C1 segment of cervical spinal cord (tissue), 14 donors: ENCODE data around the gene PERCC1.

Experiments used
- DNase-seq, 14 donors: peaks; one replicate each; lab custom pipeline; 2025; lab: John Stamatoyannopoulos, UW

The PERCC1 gene

GRCh38 chr16:1450218-1450617 is 19.3 kb downstream of the PERCC1 start:
- no peak for DNase-seq

DNA sequence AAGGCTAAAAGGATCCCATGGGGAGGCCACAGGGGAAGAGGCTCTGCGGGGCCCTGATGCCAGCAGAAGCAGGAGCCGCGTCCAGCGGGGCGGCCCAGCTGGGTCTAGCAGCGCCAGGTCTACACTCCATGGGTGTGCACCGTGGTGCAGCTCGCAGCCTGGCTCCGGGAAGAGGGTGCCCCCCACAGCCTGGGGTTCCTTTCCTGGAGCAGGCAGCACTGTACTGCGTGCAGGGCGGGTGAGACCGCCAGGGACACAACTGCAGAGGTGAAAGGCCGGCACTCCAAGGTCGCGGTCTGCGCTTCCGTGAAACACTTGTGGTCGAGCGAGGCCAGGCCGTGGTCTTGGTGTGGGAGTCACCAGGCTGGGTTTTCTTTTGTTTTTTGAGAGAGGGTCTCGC is 20.0 kb downstream of the PERCC1 start:
- no peak for DNase-seq

DNA sequence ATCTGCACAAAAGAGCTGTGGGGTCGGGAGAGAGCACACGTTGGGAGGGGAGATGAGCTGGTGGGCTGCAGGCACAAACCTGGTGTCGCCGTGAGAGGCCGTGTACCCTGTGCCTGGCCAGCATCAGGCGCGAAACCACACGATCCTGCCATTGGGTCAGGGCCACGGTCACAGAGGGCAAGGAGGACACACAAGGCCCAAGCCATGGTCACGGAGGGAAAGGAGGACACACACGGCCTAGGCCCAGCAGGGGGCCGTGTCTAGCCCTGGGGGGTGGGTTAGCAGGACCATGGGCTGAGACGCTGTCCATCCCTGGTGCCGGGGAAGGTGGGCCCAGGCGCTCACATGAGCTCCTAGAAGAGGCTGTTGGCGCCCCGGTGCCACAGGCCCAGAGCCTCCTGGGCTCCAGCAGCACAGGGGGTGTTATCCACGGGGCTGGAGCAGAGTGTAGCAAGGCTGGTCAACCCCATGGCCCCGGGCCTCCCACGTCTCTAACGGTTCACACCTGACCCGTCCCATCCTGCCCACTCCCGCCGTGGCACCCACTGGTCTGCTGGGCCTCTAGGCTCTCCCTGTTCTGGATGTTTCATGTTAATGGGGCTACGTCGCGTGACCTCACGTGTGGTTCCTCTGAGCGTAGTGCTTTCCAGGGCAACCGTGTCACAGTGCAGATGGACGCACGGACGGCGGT is 21.0 kb downstream of the PERCC1 start:
- DNase-seq: no peak

DNA sequence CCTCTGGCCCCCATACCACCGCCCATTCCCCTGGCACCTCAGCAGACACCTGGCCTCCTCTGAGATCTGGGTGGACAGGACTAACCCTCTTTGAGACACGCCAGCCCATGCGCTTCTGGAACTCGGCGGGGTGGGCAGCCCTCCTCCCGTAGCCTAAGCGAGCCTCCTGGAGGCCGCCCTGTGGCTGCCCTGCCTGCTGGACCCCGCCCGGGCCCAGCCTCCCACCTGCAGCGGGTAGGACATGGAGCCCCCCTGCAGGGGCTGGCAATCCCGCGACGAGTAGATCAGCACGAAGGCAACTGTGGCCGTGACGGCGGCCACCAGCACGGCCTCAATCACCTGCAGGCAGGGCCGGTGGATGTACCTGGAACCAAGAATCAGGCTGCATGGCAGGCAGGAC is 21.7 kb downstream of the PERCC1 start:
- DNase-seq: no peak

DNA sequence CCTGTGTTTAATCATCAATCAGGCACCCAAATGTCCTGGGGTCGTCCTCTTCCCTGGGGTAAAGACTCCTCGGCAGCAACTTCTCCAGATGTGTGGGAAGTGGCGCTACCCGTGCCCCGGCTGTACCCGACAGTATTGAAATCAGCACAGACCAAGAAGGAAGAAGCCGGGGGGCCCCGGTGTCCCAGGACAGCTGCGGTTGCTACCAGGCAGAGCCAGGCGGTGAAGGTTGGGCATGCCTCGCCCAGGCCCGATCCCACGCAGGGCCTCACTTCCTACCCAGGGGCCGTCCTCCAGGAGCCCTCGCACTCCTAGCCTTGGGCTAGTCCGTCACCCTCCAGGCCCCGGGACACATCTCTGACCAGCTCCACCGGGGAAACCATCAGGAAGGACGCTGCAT is 22.4 kb downstream of the PERCC1 start:
- no peak for DNase-seq

GRCh38 chr16:1454561-1454960 is 23.7 kb downstream of the PERCC1 start:
- no peak for DNase-seq

DNA sequence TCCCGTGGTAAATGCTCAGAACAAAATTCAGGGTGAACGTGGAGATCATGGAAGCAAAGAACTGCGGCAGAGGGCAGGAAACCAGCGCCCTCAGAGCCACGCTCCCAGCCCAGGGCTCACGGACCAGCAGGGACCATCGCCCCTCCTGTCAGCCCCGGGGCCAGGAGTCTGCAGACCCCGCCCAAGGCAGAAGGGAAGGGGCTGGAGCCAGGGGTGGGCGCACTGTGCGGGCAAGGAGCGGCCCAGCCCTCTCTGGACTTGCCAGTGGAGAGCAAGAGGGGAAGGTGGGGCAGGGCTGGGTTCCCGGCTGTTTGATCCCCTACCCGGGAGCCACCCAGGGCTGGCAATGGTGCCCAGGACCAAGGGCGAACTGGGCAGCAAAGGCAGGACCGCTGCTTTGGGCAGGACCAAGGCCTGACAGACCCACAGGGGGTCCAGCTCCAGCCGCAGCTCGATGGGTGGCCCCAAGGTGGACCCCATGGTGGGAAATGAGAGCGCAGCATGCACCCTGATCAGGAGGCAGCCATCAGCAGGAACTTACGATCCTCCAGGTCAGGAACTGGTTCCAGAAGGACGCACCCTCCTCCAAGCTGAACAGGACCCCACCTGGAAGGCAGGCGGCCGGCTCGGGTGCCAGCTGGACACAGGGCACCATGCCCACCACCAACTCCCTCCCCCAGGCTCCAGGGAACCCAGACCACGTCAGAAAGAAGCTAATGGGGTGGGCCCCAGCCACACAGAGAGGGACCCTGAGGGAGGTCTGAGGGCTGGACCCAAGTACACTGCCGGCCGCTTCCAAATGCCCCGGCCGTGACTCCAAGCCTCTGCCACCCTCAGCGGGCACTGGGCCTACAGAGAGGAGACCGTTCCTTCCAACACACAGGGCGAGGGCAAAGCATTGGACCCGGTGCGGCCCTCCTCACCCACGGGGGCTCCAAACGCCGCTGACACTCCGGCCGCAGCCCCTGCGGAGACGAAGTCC is 24.6 kb downstream of the PERCC1 start:
- DNase-seq: no peak

- DNase-seq: no peak
These were observed 26.1 kb downstream of the PERCC1 start for GRCh38 chr16:1456951-1457350.

- DNase-seq: no peak
These were observed 26.8 kb downstream of the PERCC1 start for GRCh38 chr16:1457489-1458245.

DNA sequence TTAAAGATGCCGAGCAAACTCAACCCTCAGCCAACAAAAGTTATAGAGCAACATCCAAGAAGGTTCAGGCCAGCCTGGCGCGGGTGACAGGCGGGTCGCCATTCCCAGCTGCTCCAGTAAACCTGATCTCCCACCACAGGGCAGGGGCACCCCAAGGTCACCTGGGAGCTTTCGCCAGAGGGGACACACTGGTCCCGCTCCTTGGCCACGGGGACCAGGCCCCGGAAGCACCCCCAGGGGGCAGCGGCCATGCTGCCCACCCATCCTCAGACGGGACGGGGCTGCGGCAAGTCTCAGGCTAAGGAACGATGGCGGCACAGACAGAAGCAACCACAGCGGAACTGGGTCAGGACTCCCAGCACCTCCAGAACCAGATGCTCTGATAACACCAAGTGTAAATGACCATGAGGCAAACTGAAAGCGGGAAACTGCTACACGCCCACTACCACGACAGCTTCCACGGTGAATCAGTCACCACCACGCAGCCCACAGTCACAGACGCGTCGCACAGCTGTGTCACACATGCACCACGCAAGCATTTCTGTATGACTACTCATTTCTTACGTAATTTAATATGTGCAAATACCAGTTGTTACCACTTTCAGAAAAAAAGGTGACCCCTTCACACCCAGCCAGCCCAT is 27.6 kb downstream of the PERCC1 start:
- DNase-seq: no peak

- no peak for DNase-seq
These were observed 28.1 kb downstream of the PERCC1 start for GRCh38 chr16:1458977-1459341.

DNA sequence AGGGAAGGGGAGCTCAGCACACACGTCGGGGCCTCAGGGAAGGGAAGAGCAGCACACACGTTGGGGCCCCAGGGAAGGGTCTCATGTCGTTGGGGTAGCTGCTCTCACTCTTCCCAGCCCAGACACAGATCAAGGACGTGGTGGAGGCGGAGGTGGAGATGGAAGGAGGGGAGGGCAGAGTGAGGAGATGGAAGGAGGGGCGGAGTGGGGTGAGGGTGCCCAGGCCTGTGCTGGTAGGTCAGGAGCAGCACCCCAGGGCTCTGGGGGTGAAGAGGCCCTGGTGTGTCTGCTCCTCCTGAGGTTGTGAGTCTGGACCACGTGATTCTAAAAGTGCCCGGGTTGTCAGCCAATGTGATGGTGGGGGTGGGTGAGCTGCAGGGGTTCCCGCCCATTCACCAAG is 29.1 kb downstream of the PERCC1 start:
- DNase-seq: no peak

DNA sequence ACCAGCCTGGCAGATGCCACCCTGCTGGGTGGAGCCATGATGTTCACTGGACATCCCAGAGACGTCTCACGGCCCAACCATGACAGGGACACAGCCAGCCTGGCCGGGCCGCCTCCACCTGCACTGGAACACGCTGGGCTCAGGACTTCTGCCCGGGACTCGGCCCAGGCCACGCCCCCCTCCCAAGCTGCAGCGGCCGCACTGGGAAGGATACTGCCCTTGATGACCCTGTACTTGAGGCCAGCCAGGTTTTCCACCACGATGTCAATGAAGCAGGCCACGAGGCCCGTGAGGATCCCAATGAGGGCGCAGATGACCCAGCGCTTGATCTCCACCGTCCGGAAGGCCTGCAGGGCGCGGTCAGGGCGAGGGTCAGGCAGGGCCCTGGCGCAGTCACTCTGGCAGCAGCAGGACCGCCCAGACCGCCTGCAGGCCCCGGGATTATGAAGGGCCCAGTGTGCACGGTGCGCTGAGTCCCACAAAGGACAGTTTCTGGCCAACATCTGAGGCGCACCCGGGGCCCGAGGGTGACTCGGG is 29.8 kb downstream of the PERCC1 start:
- no peak for DNase-seq

DNA sequence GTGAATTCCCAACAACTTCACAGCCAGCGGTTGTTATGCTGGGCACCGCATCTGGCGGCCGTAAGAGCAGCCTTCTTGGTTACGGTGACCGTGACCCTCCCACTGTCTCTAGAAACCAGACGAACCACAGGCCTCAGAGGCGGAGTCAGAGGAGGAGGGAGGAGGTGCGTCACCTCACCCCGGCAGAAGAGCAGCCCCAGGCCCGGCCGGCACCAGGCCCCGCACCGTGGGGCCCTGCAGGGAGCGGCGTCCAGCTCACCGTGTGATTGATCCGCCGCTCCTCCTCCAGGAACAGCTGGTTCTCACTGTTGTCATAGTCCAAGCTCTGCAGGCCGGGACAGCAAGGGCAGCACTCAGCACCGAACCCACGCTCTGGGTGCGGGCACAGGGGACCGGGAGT is 30.3 kb downstream of the PERCC1 start:
- no peak for DNase-seq

- DNase-seq: no peak
These were observed 33.5 kb downstream of the PERCC1 start for GRCh38 chr16:1464196-1464893.

DNA sequence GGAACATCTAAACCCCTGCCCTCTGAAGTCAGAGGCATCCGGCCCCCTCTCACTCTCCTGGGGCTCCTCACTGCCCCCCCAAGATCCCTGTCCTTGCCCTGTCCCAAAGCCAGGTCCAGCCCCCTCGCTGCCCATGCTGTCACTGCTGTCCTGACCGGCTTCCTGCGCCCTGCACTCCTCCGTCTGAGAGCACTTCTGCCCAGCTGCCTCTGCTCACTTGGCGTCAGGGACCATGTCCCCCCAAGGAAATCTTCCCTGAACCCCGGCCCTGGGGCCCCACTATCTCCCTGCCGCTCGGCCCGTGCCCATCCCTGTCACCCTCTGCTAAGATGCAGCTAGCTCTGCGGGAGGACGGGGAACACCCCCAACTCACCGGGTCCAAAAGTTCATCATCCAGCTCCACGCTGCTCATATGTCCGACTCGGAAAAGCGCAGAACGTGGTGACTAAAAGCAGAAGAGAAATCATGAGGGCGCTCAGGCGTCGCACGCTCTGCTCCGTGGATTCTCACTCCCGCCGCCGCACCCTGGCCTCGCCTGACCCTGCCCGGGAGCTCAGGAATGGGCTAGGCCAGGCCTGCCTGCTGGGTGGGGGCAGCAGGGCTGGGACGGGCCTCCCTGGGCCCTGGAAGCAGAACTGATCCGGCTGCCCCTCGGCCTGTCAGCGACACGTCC is 34.2 kb downstream of the PERCC1 start:
- DNase-seq: no peak

DNA sequence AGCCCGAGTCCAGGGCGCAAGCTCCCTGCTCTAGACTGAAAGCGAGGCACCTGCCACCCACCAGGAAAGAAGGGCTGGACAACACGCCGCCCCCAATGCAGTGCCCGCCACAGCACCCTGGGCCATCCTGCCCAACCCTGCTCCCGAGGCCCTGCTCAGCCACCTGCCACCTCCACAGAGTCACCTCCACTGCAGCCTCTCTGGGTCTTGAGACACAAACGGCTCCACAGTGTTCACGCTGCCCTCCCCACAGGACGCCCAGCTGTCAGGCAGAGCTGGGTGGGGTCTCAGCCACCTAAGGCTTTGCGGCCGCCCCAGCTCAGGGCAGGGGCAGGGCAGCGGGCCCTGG is 34.7 kb downstream of the PERCC1 start:
- DNase-seq: no peak

GRCh38 chr16:1466054-1466453 is 35.2 kb downstream of the PERCC1 start:
- no peak for DNase-seq

DNA sequence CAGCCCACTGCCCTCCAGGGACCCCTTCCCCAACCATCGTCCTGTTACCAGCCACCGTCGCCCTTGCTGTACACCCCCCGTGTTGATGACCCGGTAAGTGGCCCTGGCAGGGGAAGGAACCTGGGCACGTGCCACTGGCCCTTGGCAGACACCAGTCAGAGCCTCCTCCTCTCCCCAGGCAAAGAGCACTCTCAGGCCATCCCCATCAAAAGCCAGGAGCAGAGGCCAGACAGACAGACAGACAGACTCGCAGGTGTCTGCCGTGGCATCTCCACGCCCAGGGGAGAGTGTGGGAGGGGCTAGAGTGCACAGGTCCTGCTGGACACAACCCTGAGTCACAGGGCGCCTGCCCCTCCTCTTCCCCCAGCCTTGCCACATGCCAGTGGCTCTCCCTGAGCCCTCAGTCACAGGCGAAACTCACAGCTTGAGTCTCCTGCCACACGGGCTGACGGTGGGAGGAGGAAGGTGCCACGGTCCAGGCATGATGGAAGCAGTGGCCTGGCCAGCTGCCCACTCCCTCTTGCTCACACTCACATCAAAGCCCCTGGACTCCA is 36.2 kb downstream of the PERCC1 start:
- no peak for DNase-seq

DNA sequence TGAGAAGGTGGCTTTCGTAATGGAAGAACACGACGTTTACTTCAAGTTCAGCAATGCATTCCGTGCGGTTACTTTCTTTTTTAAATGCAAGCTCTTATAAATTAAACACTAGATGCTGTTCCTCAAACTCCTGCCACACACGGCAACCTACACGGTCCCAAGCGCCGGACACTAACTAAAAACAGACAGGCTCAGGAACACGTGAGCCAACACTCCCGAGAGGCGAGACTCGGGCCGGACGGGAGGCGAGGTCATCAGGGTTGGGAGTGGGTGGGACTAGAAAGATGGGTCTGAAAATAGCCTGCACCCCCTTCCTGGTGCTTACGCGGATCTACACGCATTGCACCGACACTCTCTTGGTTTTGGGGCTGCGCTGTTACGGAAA is 37.5 kb downstream of the PERCC1 start:
- DNase-seq: no peak
